ENCODE data around the gene DHX29. TPM values are rescaled to one million over a fixed set of nuclear protein-coding genes. Genes with fewer than 3 reads are reported as not detected.

Gene DHX29
- total and polyA plus RNA-seq, 4 donors = 8.0 to 35.3 (median 19.1) TPM

DNA sequence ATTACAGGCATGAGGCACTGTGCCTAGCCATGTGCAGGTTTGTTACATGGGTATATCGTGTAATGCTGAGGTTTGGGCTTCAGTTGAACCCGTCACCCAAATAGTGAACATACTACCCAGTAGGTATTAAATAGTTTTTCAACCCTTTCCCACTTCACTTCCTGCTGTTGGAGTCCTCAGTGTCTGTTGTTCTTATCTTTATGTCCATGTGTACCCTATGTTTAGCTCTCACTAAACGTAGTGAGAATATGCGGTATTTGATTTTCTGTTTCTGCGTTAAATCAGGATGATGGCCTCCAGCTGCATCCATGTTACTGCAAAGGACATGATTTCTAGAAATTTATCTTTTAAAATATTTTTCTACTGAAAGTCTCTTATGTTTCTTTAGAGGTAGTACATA is 18.1 kb upstream of the DHX29 start:
- TF ChIP-seq, protein P1, sequence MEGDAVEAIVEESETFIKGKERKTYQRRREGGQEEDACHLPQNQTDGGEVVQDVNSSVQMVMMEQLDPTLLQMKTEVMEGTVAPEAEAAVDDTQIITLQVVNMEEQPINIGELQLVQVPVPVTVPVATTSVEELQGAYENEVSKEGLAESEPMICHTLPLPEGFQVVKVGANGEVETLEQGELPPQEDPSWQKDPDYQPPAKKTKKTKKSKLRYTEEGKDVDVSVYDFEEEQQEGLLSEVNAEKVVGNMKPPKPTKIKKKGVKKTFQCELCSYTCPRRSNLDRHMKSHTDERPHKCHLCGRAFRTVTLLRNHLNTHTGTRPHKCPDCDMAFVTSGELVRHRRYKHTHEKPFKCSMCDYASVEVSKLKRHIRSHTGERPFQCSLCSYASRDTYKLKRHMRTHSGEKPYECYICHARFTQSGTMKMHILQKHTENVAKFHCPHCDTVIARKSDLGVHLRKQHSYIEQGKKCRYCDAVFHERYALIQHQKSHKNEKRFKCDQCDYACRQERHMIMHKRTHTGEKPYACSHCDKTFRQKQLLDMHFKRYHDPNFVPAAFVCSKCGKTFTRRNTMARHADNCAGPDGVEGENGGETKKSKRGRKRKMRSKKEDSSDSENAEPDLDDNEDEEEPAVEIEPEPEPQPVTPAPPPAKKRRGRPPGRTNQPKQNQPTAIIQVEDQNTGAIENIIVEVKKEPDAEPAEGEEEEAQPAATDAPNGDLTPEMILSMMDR (IDR thresholded peaks at IDR 0.05; ENCODE audit: control extremely low read depth, extremely low read depth) = no peak
- no peak overlapping the region for H3K9ac ChIP-seq (ENCODE audit: insufficient read depth in 1 of 2, low read length in 2 of 2)
- H3K4me1 ChIP-seq (ENCODE audit: control insufficient read depth in 5 of 5, insufficient read depth in 5 of 5, low read length in 5 of 5) = peaks cover 0 to 2% (median 0%) of the 10 kb centered on the region in 5 donors
- no peak for DNase-seq
- no peak overlapping the region for H3K4me3 ChIP-seq
- H3K36me3 ChIP-seq (ENCODE audit: control insufficient read depth in 4 of 4, insufficient read depth in 4 of 4, low read length in 4 of 4) = peaks cover 2 to 26% (median 15%) of the 10 kb centered on the region in 4 donors
- no peaks in the 10 kb centered on the region for H3K27me3 ChIP-seq (ENCODE audit: control insufficient read depth in 3 of 3, insufficient read depth in 3 of 3, low read length in 2 of 3)
- WGBS, 2 donors = 96 to 97% methylated on average over 5 of the region's 5 CpGs
- H3K9me3 ChIP-seq (ENCODE audit: control insufficient read depth in 4 of 4, insufficient read depth in 3 of 4, low read length in 3 of 4) = no peaks in the 10 kb centered on the region
- no peak for ATAC-seq (ENCODE audit: insufficient read depth, low FRiP score)
- H3K27ac ChIP-seq (ENCODE audit: low read depth in 1 of 2, low read length in 1 of 2) = no peak overlapping the region

- Histone ChIP-seq H3K4me1 (ENCODE audit: control insufficient read depth in 5 of 5, insufficient read depth in 5 of 5, low read length in 5 of 5) (peaks cover 0 to 6% (median 0%) of the 10 kb centered on the region in 5 donors), H3K36me3 (ENCODE audit: control insufficient read depth in 4 of 4, insufficient read depth in 4 of 4, low read length in 4 of 4) (peaks cover 2 to 24% (median 13%) of the 10 kb centered on the region in 4 donors), H3K9me3 (ENCODE audit: control insufficient read depth in 4 of 4, insufficient read depth in 3 of 4, low read length in 3 of 4) (no peaks in the 10 kb centered on the region), H3K9ac (ENCODE audit: insufficient read depth in 1 of 2, low read length in 2 of 2) (no peak overlapping the region), H3K27me3 (ENCODE audit: control insufficient read depth in 3 of 3, insufficient read depth in 3 of 3, low read length in 2 of 3) (no peaks in the 10 kb centered on the region), H3K27ac (ENCODE audit: low read depth in 1 of 2, low read length in 1 of 2) (no peak overlapping the region), H3K4me3 (no peak overlapping the region)
- TF ChIP-seq, protein P1 (IDR thresholded peaks at IDR 0.05; ENCODE audit: control extremely low read depth, extremely low read depth) = peak; percentile 53
- DNase-seq = peak in 2 of 3 donors; percentile 61 to 62
- WGBS, 2 donors = 98 to 100% methylated on average over 1 of the region's 1 CpG
- no peak for ATAC-seq (ENCODE audit: insufficient read depth, low FRiP score)
Observed at GRCh38 chr5:55324815-55325418, 17.4 kb upstream of the DHX29 start.

- peaks cover 0 to 8% (median 3%) of the 10 kb centered on the region in 5 donors for H3K4me1 ChIP-seq (ENCODE audit: control insufficient read depth in 5 of 5, insufficient read depth in 5 of 5, low read length in 5 of 5)
- ATAC-seq (ENCODE audit: insufficient read depth, low FRiP score) = no peak
- no peaks in the 10 kb centered on the region for H3K27me3 ChIP-seq (ENCODE audit: control insufficient read depth in 3 of 3, insufficient read depth in 3 of 3, low read length in 2 of 3)
- TF ChIP-seq, protein P1 (IDR thresholded peaks at IDR 0.05; ENCODE audit: control extremely low read depth, extremely low read depth) = no peak
- H3K27ac ChIP-seq (ENCODE audit: low read depth in 1 of 2, low read length in 1 of 2) = no peak overlapping the region
- no peak overlapping the region for H3K4me3 ChIP-seq
- H3K36me3 ChIP-seq (ENCODE audit: control insufficient read depth in 4 of 4, insufficient read depth in 4 of 4, low read length in 4 of 4) = peaks cover under 1 to 20% (median 11%) of the 10 kb centered on the region in 4 donors
- no peak overlapping the region for H3K9ac ChIP-seq (ENCODE audit: insufficient read depth in 1 of 2, low read length in 2 of 2)
- no peak for DNase-seq
- H3K9me3 ChIP-seq (ENCODE audit: control insufficient read depth in 4 of 4, insufficient read depth in 3 of 4, low read length in 3 of 4) = no peaks in the 10 kb centered on the region
Observed at GRCh38 chr5:55324006-55324405, 16.5 kb upstream of the DHX29 start.

DNA sequence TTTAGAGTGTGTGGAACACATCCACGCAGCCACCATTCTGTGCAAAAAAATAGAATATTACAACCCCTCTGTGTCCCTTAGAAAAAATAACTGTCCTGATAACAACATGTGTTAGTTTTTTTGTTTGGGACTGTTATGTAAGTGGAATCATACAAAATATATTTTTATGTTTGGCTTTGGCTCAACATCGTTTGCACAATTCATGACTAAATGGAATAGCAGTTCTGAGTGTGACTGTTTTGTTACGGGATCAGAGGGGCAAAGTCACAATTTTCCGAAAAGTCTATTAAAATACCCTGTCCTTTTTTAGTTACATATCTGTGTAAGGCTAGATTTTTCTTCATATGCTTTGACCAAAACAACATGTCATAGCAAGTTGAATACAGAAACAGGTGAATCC is 13.1 kb upstream of the DHX29 start:
- no peak overlapping the region for H3K27ac ChIP-seq (ENCODE audit: low read depth in 1 of 2, low read length in 1 of 2)
- H3K4me3 ChIP-seq = no peak overlapping the region
- DNase-seq = no peak
- no peaks in the 10 kb centered on the region for H3K27me3 ChIP-seq (ENCODE audit: control insufficient read depth in 3 of 3, insufficient read depth in 3 of 3, low read length in 2 of 3)
- TF ChIP-seq, protein P1 (IDR thresholded peaks at IDR 0.05; ENCODE audit: control extremely low read depth, extremely low read depth) = no peak
- peaks cover 1 to 8% (median 2%) of the 10 kb centered on the region in 4 donors for H3K36me3 ChIP-seq (ENCODE audit: control insufficient read depth in 4 of 4, insufficient read depth in 4 of 4, low read length in 4 of 4)
- no peak for ATAC-seq (ENCODE audit: insufficient read depth, low FRiP score)
- WGBS, 2 donors = 80 to 85% methylated on average over 4 of the region's 4 CpGs
- H3K9ac ChIP-seq (ENCODE audit: insufficient read depth in 1 of 2, low read length in 2 of 2) = no peak overlapping the region
- no peaks in the 10 kb centered on the region for H3K9me3 ChIP-seq (ENCODE audit: control insufficient read depth in 4 of 4, insufficient read depth in 3 of 4, low read length in 3 of 4)
- H3K4me1 ChIP-seq (ENCODE audit: control insufficient read depth in 5 of 5, insufficient read depth in 5 of 5, low read length in 5 of 5) = peaks cover 0 to 8% (median 3%) of the 10 kb centered on the region in 5 donors

Data from lung (tissue), 12 donors.